Small intestine (tissue), 7 donors: ENCODE measurements around the gene IL17B. TPM values are rescaled to one million over a fixed set of nuclear protein-coding genes. Genes with fewer than 3 reads are reported as not detected.

Experiments
- DNase-seq, 2 donors: peaks; one replicate each; pipeline versions ENCODE4 v3.0.0 to v3.0.0-alpha.2; 2013
- FAIRE-seq: peaks from 2 replicates; lab custom pipeline; 2012; peaks lifted over from hg19 to GRCh38; lab: Jason Lieb, UNC
- H3K27ac ChIP-seq, 3 donors: one replicate each; pipeline ENCODE4 v1.5.1; 2013; ENCODE audit warnings: low read length in 2 of 3, mild to moderate bottlenecking in 2 of 3, control low read depth in 1 of 3, inconsistent platforms in 1 of 3, low read depth in 1 of 3, moderate library complexity in 1 of 3
- H3K27me3 ChIP-seq, 3 donors: one replicate each; pipeline ENCODE4 v1.6.1; 2013; ENCODE audit warnings: low read length in 3 of 3, inconsistent platforms in 1 of 3; ENCODE audit not compliant: control insufficient read depth in 3 of 3, insufficient read depth in 3 of 3
- H3K36me3 ChIP-seq, 3 donors: one replicate each; pipeline ENCODE4 v1.6.1; 2013; ENCODE audit warnings: low read length in 3 of 3, inconsistent platforms in 1 of 3, low read depth in 1 of 3, mild to moderate bottlenecking in 1 of 3, moderate library complexity in 1 of 3; ENCODE audit not compliant: control insufficient read depth in 3 of 3, insufficient read depth in 2 of 3
- H3K4me1 ChIP-seq, 3 donors: one replicate each; pipeline ENCODE4 v1.6.1; 2013; ENCODE audit warnings: low read length in 2 of 3, inconsistent platforms in 1 of 3, low read depth in 1 of 3, mild to moderate bottlenecking in 1 of 3, moderate library complexity in 1 of 3; ENCODE audit not compliant: control insufficient read depth in 3 of 3, insufficient read depth in 2 of 3
- H3K4me3 ChIP-seq, 3 donors: one replicate each; pipeline ENCODE4 v1.5.1; 2013; ENCODE audit warnings: low read length in 3 of 3, control low read depth in 1 of 3, inconsistent platforms in 1 of 3, low read depth in 1 of 3, mild to moderate bottlenecking in 1 of 3, moderate library complexity in 1 of 3
- H3K9me3 ChIP-seq, 2 donors: one replicate each; pipeline ENCODE4 v1.6.1; 2013; ENCODE audit warnings: low read depth in 1 of 2, low read length in 1 of 2; ENCODE audit not compliant: control insufficient read depth in 2 of 2, insufficient read depth in 1 of 2
- WGBS, 3 donors: extraction: QIAGEN DNeasy Blood & Tissue Kit; methylation state at CpG; one replicate each; pipeline ENCODE4 v1.1.7; 2013; 5-methylcytosine and 5-hydroxymethylcytosine counted together
- polyA plus RNA-seq, 4 donors: library from polyadenylated mRNA; stranded (reverse) in 3 of 4; unstranded in 1 of 4; fragments of 200-250 nt in 3 of 4; fragments of 120-200 nt in 1 of 4; gene quantifications; one replicate each; pipeline versions ENCODE4 v1.2.1 to v1.2.3, GENCODE V29; 2013
- donor health status: healthy with polysubstance abuse.
- donor health status: control.
- donor health status: control.
- donor health status: Bipolar disorder and iron deficiency.
- donor health status: healthy.

The IL17B gene
- polyA plus RNA-seq, 4 donors = 0.98 to 2.1 TPM; not detected in 2

- WGBS, 3 donors = 40 to 48% (median 43%) methylated on average over 14 of the region's 14 CpGs
- Histone ChIP-seq H3K4me1 (peaks cover 0 to 22% (median 0%) of the 10 kb centered on the region in 3 donors), H3K27ac (no peak overlapping the region), H3K4me3 (no peak overlapping the region), H3K27me3 (no peaks in the 10 kb centered on the region), H3K36me3 (peaks cover 0 to 26% (median 0%) of the 10 kb centered on the region in 3 donors), H3K9me3 (no peaks in the 10 kb centered on the region)
- FAIRE-seq = no peak
- DNase-seq = peak; percentile 62 to 77
Measured at GRCh38 chr5:149367249-149367971, 11.7 kb downstream of the IL17B start.

GRCh38 chr5:149366169-149366729, 12.8 kb downstream of the IL17B start:
- WGBS, 3 donors = 63 to 82% (median 70%) methylated on average over 1 of the region's 1 CpG
- no peaks in the 10 kb centered on the region for H3K27me3 ChIP-seq
- peak in 1 of 2 donors; percentile 39 for DNase-seq
- no peaks in the 10 kb centered on the region for H3K9me3 ChIP-seq
- H3K27ac ChIP-seq = peak overlapping the region in 1 of 3 donors; percentile 29
- H3K36me3 ChIP-seq = peaks cover 0 to 26% (median 0%) of the 10 kb centered on the region in 3 donors
- peaks cover 0 to 22% (median 0%) of the 10 kb centered on the region in 3 donors for H3K4me1 ChIP-seq
- H3K4me3 ChIP-seq = no peak overlapping the region
- no peak for FAIRE-seq

GRCh38 chr5:149365418-149365817, 13.7 kb downstream of the IL17B start:
- no peak overlapping the region for H3K4me3 ChIP-seq
- H3K27ac ChIP-seq = no peak overlapping the region
- no peak for DNase-seq
- peaks cover 0 to 26% (median 0%) of the 10 kb centered on the region in 3 donors for H3K36me3 ChIP-seq
- H3K9me3 ChIP-seq = no peaks in the 10 kb centered on the region
- H3K27me3 ChIP-seq = no peaks in the 10 kb centered on the region
- H3K4me1 ChIP-seq = peaks cover 0 to 22% (median 0%) of the 10 kb centered on the region in 3 donors
- FAIRE-seq = no peak
- 73 to 85% (median 75%) methylated on average over 6 of the region's 6 CpGs for WGBS, 3 donors

DNA sequence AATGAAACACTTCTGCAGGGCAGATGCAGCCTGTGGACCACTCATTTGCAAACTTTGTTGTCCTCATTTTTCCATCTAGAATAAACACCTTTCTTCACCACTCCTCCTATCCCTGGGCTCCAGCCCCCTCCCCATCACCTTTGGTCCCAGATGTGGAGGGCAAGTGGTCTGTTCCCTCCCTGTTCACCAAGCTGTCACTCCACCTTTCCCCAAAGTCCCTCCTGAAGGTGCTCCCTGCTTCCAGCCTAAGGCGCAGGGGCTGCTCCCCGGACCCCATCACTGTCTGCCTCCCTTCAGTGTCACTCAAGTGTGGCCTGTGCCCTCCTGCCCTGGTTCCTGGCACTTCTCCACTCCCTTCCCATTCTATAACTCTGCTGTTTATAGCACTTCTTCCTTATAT, 14.4 kb downstream of the IL17B start:
- no peak for DNase-seq
- Histone ChIP-seq H3K4me3 (no peak overlapping the region), H3K36me3 (peaks cover 0 to 26% (median 0%) of the 10 kb centered on the region in 3 donors), H3K9me3 (no peaks in the 10 kb centered on the region), H3K27ac (no peak overlapping the region), H3K27me3 (no peaks in the 10 kb centered on the region), H3K4me1 (peaks cover 0 to 22% (median 0%) of the 10 kb centered on the region in 3 donors)
- WGBS, 3 donors = 95 to 100% (median 97%) methylated on average over 2 of the region's 2 CpGs
- no peak for FAIRE-seq

- Histone ChIP-seq H3K36me3 (peaks cover 0 to 24% (median 0%) of the 10 kb centered on the region in 3 donors), H3K27me3 (no peaks in the 10 kb centered on the region), H3K4me3 (no peak overlapping the region), H3K9me3 (no peaks in the 10 kb centered on the region), H3K4me1 (peaks cover 0 to 24% (median 0%) of the 10 kb centered on the region in 3 donors), H3K27ac (no peak overlapping the region)
- no peak for FAIRE-seq
- DNase-seq = no peak
- 93 to 96% (median 96%) methylated on average over 9 of the region's 9 CpGs for WGBS, 3 donors
Measured at GRCh38 chr5:149363936-149364335, 15.2 kb downstream of the IL17B start.

- Histone ChIP-seq H3K4me3 (no peak overlapping the region), H3K27ac (no peak overlapping the region), H3K36me3 (peaks cover 0 to 21% (median 0%) of the 10 kb centered on the region in 3 donors), H3K27me3 (no peaks in the 10 kb centered on the region), H3K9me3 (no peaks in the 10 kb centered on the region), H3K4me1 (peaks cover 0 to 30% (median 0%) of the 10 kb centered on the region in 3 donors)
- DNase-seq = no peak
- FAIRE-seq = no peak
Measured at GRCh38 chr5:149363358-149363757, 15.7 kb downstream of the IL17B start.

DNA sequence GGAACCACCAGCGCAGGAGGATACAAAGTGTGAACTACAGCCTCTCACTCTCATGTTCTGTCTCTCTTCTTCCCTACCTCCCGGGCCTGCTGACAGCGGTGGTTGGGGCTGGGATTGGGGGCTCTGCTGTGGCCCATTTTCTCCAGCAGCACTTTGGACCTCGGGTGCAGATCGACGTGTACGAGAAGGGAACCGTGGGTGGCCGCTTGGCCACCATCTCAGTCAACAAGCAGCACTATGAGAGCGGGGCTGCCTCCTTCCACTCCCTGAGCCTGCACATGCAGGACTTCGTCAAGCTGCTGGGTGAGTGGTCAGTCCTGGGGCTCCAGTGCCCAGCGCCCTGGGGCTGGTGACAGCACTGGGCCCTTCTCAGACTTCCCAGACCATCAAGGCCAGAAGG, 16.6 kb downstream of the IL17B start:
- peaks cover 0 to 28% (median 0%) of the 10 kb centered on the region in 3 donors for H3K4me1 ChIP-seq

GRCh38 chr5:149360272-149360671, 18.8 kb downstream of the IL17B start:
- Histone ChIP-seq H3K9me3 (no peaks in the 10 kb centered on the region), H3K36me3 (peaks cover 0 to 9% (median 0%) of the 10 kb centered on the region in 3 donors), H3K4me1 (peaks cover 0 to 12% (median 0%) of the 10 kb centered on the region in 3 donors), H3K27me3 (no peaks in the 10 kb centered on the region), H3K4me3 (no peak overlapping the region), H3K27ac (no peak overlapping the region)
- no peak for FAIRE-seq
- 74 to 92% (median 83%) methylated on average over 1 of the region's 1 CpG for WGBS, 3 donors
- no peak for DNase-seq

More for the DNA sequence above, 16.6 kb downstream of the IL17B start:
- Histone ChIP-seq H3K4me3 (no peak overlapping the region), H3K36me3 (peaks cover 0 to 15% (median 0%) of the 10 kb centered on the region in 3 donors), H3K27me3 (no peaks in the 10 kb centered on the region), H3K27ac (no peak overlapping the region), H3K9me3 (no peaks in the 10 kb centered on the region)
- DNase-seq = no peak
- WGBS, 3 donors = 90 to 93% (median 93%) methylated on average over 12 of the region's 12 CpGs
- FAIRE-seq = no peak
